Suprapubic skin (tissue), 4 donors: Measurements from ENCODE around the gene SESN1.

Source experiments
- POLR2A ChIP-seq, 2 donors: fragments of 450-650 bp; IDR thresholded peaks; one replicate each; pipeline ENCODE4 v1.6.1; 2017; ENCODE audit warnings: antibody characterized with exemption in 2 of 2, mild to moderate bottlenecking in 2 of 2, moderate library complexity in 2 of 2
- POLR2AphosphoS5 ChIP-seq, 3 donors: sonication (generic); formaldehyde crosslinking; IDR thresholded peaks; one replicate each; pipeline ENCODE4 v1.6.1; 2017; ENCODE audit warnings: antibody characterized with exemption in 3 of 3
- TF ChIP-seq, protein P1 (sequence below), 2 donors: fragments of 200-600 bp in 1 of 2; fragments of 450-650 bp in 1 of 2; sonication (generic) in 1 of 2; IDR thresholded peaks; one replicate each; pipeline ENCODE4 v1.5.1; 2016 to 2019; ENCODE audit warnings: antibody characterized with exemption in 2 of 2, mild to moderate bottlenecking in 1 of 2, moderate library complexity in 1 of 2

DNA sequence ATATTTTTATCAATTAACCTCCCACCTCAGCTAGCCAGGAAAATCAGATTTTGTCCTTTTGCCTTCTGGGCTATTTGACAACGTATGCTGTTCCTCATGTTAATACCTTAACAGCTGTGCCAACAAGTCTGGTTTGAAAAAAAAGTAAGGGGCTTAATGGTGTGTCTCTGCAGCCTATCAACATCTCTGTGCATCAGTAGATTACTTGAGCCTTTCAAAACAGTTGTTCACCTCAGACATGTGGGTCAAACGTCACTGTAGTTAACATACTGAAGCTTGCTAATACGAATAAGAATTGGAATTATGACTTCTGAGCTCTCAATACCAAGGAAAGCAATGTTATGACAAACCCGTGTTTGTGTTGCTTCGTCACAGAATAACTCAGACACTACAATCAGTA, 23.7 kb upstream of the SESN1 start:
- TF ChIP-seq, protein P1, sequence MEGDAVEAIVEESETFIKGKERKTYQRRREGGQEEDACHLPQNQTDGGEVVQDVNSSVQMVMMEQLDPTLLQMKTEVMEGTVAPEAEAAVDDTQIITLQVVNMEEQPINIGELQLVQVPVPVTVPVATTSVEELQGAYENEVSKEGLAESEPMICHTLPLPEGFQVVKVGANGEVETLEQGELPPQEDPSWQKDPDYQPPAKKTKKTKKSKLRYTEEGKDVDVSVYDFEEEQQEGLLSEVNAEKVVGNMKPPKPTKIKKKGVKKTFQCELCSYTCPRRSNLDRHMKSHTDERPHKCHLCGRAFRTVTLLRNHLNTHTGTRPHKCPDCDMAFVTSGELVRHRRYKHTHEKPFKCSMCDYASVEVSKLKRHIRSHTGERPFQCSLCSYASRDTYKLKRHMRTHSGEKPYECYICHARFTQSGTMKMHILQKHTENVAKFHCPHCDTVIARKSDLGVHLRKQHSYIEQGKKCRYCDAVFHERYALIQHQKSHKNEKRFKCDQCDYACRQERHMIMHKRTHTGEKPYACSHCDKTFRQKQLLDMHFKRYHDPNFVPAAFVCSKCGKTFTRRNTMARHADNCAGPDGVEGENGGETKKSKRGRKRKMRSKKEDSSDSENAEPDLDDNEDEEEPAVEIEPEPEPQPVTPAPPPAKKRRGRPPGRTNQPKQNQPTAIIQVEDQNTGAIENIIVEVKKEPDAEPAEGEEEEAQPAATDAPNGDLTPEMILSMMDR (IDR thresholded peaks at IDR 0.05), result no peak
- TF ChIP-seq POLR2AphosphoS5 (IDR thresholded peaks at IDR 0.05), result no peak
- no peak for TF ChIP-seq POLR2A (IDR thresholded peaks at IDR 0.05)
